Effector CD4-positive, alpha-beta T cell (primary cell): ENCODE measurements around the gene MFNG.
"Not testable (repeated sequence)": the region's sequence is repeated elsewhere in the genome, so short reads cannot be mapped to it uniquely, and the experiment has no call there.

ENCODE experiments used
- DNase-seq: peaks from one replicate; pipeline ENCODE4 v3.0.0-alpha.2; 2020

MFNG gene

GRCh38 chr22:37472418-37473006, 13.7 kb downstream of the MFNG start:
- DNase-seq, result peak; percentile 30

GRCh38 chr22:37471727-37472417, 14.3 kb downstream of the MFNG start:
- no peak for DNase-seq

- no peak for DNase-seq
Measured at GRCh38 chr22:37470087-37470445, 16.1 kb downstream of the MFNG start.

- DNase-seq, result no peak
Measured at GRCh38 chr22:37469416-37470086, 16.6 kb downstream of the MFNG start.

- not testable (repeated sequence) for DNase-seq
Measured at GRCh38 chr22:37468201-37468695, 17.9 kb downstream of the MFNG start.

- no peak for DNase-seq
Measured at GRCh38 chr22:37467391-37467955, 18.7 kb downstream of the MFNG start.

GRCh38 chr22:37464181-37464580, 22.0 kb downstream of the MFNG start:
- no peak for DNase-seq

GRCh38 chr22:37462983-37463382, 23.2 kb downstream of the MFNG start:
- no peak for DNase-seq

GRCh38 chr22:37462436-37462835, 23.7 kb downstream of the MFNG start:
- no peak for DNase-seq

- no peak for DNase-seq
Measured at GRCh38 chr22:37461961-37462360, 24.2 kb downstream of the MFNG start.

GRCh38 chr22:37460684-37461083, 25.5 kb downstream of the MFNG start:
- no peak for DNase-seq

- no peak for DNase-seq
Measured at GRCh38 chr22:37459206-37459605, 27.0 kb downstream of the MFNG start.

GRCh38 chr22:37457093-37457893, 28.9 kb downstream of the MFNG start:
- peak; percentile 79 for DNase-seq

- DNase-seq, result no peak
Measured at GRCh38 chr22:37456346-37456745, 29.8 kb downstream of the MFNG start.

GRCh38 chr22:37455896-37456295, 30.3 kb downstream of the MFNG start:
- DNase-seq, result no peak

GRCh38 chr22:37454857-37455686, 31.1 kb downstream of the MFNG start:
- no peak for DNase-seq

- no peak for DNase-seq
Measured at GRCh38 chr22:37453696-37454095, 32.5 kb downstream of the MFNG start.

- no peak for DNase-seq
Measured at GRCh38 chr22:37451218-37451617, 35.0 kb downstream of the MFNG start.

- no peak for DNase-seq
Measured at GRCh38 chr22:37449331-37450001, 36.7 kb downstream of the MFNG start.

GRCh38 chr22:37448516-37449127, 37.6 kb downstream of the MFNG start:
- DNase-seq, result no peak

- no peak for DNase-seq
Measured at GRCh38 chr22:37445501-37445900, 40.7 kb downstream of the MFNG start.
